Breast epithelium (tissue), 4 donors: ENCODE results near the gene IREB2. TPM values are rescaled to one million over a fixed set of nuclear protein-coding genes. Genes with fewer than 3 reads are reported as not detected.

Experiments used
- DNase-seq, 2 donors: peaks; one replicate each; pipeline ENCODE4 v3.0.0-alpha.2; 2019; ENCODE audit warnings: low spot score in 2 of 2
- H3K27ac ChIP-seq, 2 donors: fragments of 200-600 bp; sonication (generic) in 1 of 2; one replicate each; pipeline ENCODE4 v1.5.1; 2016 to 2019; ENCODE audit warnings: mild to moderate bottlenecking in 1 of 2
- H3K27me3 ChIP-seq, 2 donors: fragments of 200-600 bp; sonication (generic) in 1 of 2; one replicate each; pipeline versions ENCODE4 v1.5.1 to v1.6.0; 2017 to 2019; ENCODE audit warnings: control low read depth in 1 of 2, mild to moderate bottlenecking in 1 of 2
- H3K36me3 ChIP-seq: fragments of 200-600 bp; one replicate; pipeline ENCODE4 v1.5.1; 2019
- H3K4me1 ChIP-seq, 2 donors: fragments of 200-600 bp; sonication (generic); one replicate each; pipeline ENCODE4 v1.5.1; 2016 to 2019; ENCODE audit warnings: control low read depth in 1 of 2
- H3K4me3 ChIP-seq, 3 donors: fragments of 200-600 bp; sonication (generic); 1 replicate in 2 of 3; 2 replicates in 1 of 3; pipeline ENCODE4 v1.5.1; 2016 to 2019; ENCODE audit warnings: mild to moderate bottlenecking in 3 of 3, moderate library complexity in 2 of 3
- H3K9me3 ChIP-seq, 2 donors: fragments of 200-600 bp; sonication (generic) in 1 of 2; one replicate each; pipeline ENCODE4 v1.5.1; 2016 to 2019; ENCODE audit warnings: control low read depth in 1 of 2
- POLR2A ChIP-seq: fragments of 450-650 bp; IDR thresholded peaks from one replicate; pipeline ENCODE4 v1.6.1; 2016; ENCODE audit warnings: antibody characterized with exemption, mild to moderate bottlenecking, moderate library complexity
- POLR2AphosphoS5 ChIP-seq, 3 donors: sonication (generic); formaldehyde crosslinking; IDR thresholded peaks; one replicate each; pipeline ENCODE4 v1.6.1; 2017; ENCODE audit warnings: antibody characterized with exemption in 3 of 3
- intact Hi-C: fragments of 100-400 bp; cut with DNase I; formaldehyde crosslinking; loops from one replicate; pipeline ENCODE4 v1.15.1; 2023; ENCODE audit warnings: low total_unique reads
- total RNA-seq, 3 donors: library from RNA; depleted of rRNA; stranded (reverse); fragments of >200 nt; gene quantifications; one replicate each; pipeline ENCODE4 v1.1.0, GENCODE V29; 2016
- TF ChIP-seq, protein P1 (sequence below), 3 donors: fragments of 450-650 bp; IDR thresholded peaks; one replicate each; pipeline ENCODE4 v1.5.1; 2016 to 2017; ENCODE audit warnings: antibody characterized with exemption in 3 of 3, mild to moderate bottlenecking in 3 of 3, moderate library complexity in 3 of 3

Gene IREB2, protein sequence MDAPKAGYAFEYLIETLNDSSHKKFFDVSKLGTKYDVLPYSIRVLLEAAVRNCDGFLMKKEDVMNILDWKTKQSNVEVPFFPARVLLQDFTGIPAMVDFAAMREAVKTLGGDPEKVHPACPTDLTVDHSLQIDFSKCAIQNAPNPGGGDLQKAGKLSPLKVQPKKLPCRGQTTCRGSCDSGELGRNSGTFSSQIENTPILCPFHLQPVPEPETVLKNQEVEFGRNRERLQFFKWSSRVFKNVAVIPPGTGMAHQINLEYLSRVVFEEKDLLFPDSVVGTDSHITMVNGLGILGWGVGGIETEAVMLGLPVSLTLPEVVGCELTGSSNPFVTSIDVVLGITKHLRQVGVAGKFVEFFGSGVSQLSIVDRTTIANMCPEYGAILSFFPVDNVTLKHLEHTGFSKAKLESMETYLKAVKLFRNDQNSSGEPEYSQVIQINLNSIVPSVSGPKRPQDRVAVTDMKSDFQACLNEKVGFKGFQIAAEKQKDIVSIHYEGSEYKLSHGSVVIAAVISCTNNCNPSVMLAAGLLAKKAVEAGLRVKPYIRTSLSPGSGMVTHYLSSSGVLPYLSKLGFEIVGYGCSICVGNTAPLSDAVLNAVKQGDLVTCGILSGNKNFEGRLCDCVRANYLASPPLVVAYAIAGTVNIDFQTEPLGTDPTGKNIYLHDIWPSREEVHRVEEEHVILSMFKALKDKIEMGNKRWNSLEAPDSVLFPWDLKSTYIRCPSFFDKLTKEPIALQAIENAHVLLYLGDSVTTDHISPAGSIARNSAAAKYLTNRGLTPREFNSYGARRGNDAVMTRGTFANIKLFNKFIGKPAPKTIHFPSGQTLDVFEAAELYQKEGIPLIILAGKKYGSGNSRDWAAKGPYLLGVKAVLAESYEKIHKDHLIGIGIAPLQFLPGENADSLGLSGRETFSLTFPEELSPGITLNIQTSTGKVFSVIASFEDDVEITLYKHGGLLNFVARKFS
- total RNA-seq = 10 to 100 TPM; 45.8 to 52.2 (median 49.5) TPM

- peaks cover 4% of the 10 kb centered on the region for H3K36me3 ChIP-seq
- intact Hi-C loops = no loop called here
- no peaks in the 10 kb centered on the region for H3K27me3 ChIP-seq
- peak; percentile 96 to 98 for DNase-seq
- H3K27ac ChIP-seq = peak within 1 kb of the TSS; percentile 96 to 99
- peaks cover 0 to 11% of the 10 kb centered on the region in 2 donors for H3K4me1 ChIP-seq
- peak within 1 kb of the TSS; percentile 99 to 100 (median 100) for H3K4me3 ChIP-seq
- TF ChIP-seq POLR2A (no peak), POLR2AphosphoS5 (IDR thresholded peaks at IDR 0.05) (peak; percentile 52 to 74 (median 68))
- TF ChIP-seq, protein P1, sequence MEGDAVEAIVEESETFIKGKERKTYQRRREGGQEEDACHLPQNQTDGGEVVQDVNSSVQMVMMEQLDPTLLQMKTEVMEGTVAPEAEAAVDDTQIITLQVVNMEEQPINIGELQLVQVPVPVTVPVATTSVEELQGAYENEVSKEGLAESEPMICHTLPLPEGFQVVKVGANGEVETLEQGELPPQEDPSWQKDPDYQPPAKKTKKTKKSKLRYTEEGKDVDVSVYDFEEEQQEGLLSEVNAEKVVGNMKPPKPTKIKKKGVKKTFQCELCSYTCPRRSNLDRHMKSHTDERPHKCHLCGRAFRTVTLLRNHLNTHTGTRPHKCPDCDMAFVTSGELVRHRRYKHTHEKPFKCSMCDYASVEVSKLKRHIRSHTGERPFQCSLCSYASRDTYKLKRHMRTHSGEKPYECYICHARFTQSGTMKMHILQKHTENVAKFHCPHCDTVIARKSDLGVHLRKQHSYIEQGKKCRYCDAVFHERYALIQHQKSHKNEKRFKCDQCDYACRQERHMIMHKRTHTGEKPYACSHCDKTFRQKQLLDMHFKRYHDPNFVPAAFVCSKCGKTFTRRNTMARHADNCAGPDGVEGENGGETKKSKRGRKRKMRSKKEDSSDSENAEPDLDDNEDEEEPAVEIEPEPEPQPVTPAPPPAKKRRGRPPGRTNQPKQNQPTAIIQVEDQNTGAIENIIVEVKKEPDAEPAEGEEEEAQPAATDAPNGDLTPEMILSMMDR (IDR thresholded peaks at IDR 0.05) = no peak
- H3K9me3 ChIP-seq = no peaks in the 10 kb centered on the region
These were observed at the start of gene IREB2 for GRCh38 chr15:78437762-78438618. TSS of gene IREB2 (plus strand) at chr15:78438216. CDS start at chr15:78438338, 122 bp downstream.

- Histone ChIP-seq H3K36me3 (no peaks in the 10 kb centered on the region), H3K9me3 (no peaks in the 10 kb centered on the region), H3K27ac (peak overlapping the region in 1 of 2 donors; percentile 7), H3K4me3 (no peak overlapping the region), H3K27me3 (no peaks in the 10 kb centered on the region), H3K4me1 (no peaks in the 10 kb centered on the region)
- intact Hi-C loops = no loop called here
- DNase-seq = no peak
- TF ChIP-seq POLR2AphosphoS5 (IDR thresholded peaks at IDR 0.05) = no peak
- TF ChIP-seq, protein P1 (IDR thresholded peaks at IDR 0.05) = no peak
- no peak for TF ChIP-seq POLR2A
These were observed 49.2 kb upstream of the IREB2 start for GRCh38 chr15:78388865-78389264.

GRCh38 chr15:78389322-78389721 is 48.7 kb upstream of the IREB2 start:
- Histone ChIP-seq H3K27ac (peak overlapping the region in 1 of 2 donors; percentile 58), H3K36me3 (no peaks in the 10 kb centered on the region), H3K27me3 (no peaks in the 10 kb centered on the region), H3K4me1 (no peaks in the 10 kb centered on the region), H3K4me3 (no peak overlapping the region), H3K9me3 (no peaks in the 10 kb centered on the region)
- TF ChIP-seq POLR2AphosphoS5 (IDR thresholded peaks at IDR 0.05) (no peak), POLR2A (no peak)
- TF ChIP-seq, protein P1 (IDR thresholded peaks at IDR 0.05) = no peak
- intact Hi-C loops = no loop called here
- DNase-seq = no peak

DNA sequence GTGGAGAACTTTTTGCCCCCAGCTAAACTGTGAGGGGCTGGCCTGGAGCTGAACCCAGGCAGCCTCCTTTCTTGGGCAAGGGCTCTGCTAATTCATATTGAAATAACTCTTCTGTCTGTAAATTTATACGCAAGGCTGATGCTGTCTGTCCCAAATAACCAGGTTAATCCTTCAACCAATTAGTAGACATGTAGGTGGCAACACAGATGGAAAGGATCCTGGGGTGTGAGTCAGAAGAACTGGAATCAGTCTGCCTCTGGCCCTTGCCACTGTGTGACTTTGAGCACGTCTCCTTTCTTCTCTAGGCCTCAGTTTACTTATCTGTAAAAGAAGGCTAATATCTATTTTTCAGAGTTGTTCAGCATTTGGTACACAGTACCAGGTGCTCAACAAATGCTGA is 48.3 kb upstream of the IREB2 start:
- intact Hi-C loops = no loop called here
- no peak for DNase-seq
- Histone ChIP-seq H3K27me3 (no peaks in the 10 kb centered on the region), H3K36me3 (no peaks in the 10 kb centered on the region), H3K4me3 (no peak overlapping the region), H3K4me1 (no peaks in the 10 kb centered on the region), H3K27ac (peak overlapping the region in 1 of 2 donors; percentile 58), H3K9me3 (no peaks in the 10 kb centered on the region)
- TF ChIP-seq POLR2AphosphoS5 (IDR thresholded peaks at IDR 0.05) (no peak), POLR2A (no peak)
- TF ChIP-seq, protein P1 (IDR thresholded peaks at IDR 0.05) = no peak
